Loucy (cell line): ENCODE measurements around the gene MAPT.

Experiments used
- EZH2phosphoT487 ChIP-seq: fragments of 200-600 bp; IDR thresholded peaks from 2 replicates; pipeline ENCODE4 v1.6.1; 2018; ENCODE audit warnings: antibody characterized with exemption, mild to moderate bottlenecking, moderate library complexity, borderline replicate concordance
- TF ChIP-seq, protein P1 (sequence below): fragments of 200-600 bp; sonication (generic); conservative IDR thresholded peaks from 2 replicates; pipeline ENCODE4 v1.5.1; 2014; ENCODE audit warnings: mild to moderate bottlenecking, antibody characterized with exemption, low read length

DNA sequence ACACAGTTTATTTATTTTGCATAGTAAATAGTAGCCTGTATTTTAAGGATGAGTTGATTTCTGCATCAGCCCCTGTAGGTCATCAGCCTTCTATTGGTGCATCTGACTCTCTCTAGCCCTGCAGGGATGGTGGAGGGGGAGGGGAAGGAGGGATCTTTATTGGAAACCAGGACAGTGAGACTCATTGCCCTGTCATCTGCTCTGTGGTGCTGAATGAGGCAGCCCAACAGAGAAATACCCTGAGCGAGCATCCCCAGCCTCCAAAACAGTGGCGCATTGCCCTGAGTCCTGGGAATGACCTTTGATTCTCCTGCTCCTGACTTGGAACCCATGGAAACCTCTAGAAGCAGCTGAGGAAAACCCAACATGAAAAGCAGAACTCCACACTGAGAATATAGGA lies 59.2 kb downstream of the MAPT start:
- TF ChIP-seq, protein P1, sequence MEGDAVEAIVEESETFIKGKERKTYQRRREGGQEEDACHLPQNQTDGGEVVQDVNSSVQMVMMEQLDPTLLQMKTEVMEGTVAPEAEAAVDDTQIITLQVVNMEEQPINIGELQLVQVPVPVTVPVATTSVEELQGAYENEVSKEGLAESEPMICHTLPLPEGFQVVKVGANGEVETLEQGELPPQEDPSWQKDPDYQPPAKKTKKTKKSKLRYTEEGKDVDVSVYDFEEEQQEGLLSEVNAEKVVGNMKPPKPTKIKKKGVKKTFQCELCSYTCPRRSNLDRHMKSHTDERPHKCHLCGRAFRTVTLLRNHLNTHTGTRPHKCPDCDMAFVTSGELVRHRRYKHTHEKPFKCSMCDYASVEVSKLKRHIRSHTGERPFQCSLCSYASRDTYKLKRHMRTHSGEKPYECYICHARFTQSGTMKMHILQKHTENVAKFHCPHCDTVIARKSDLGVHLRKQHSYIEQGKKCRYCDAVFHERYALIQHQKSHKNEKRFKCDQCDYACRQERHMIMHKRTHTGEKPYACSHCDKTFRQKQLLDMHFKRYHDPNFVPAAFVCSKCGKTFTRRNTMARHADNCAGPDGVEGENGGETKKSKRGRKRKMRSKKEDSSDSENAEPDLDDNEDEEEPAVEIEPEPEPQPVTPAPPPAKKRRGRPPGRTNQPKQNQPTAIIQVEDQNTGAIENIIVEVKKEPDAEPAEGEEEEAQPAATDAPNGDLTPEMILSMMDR = no peak
- TF ChIP-seq EZH2phosphoT487 = no peak
